ENCODE data around the gene PINLYP.

Gene PINLYP

GRCh38 chr19:43619262-43620060 is 43.9 kb downstream of the PINLYP start, which contains the start of gene ZNF428:
TSS of gene ZNF428 (minus strand) at chr19:43619629. CDS start at chr19:43614304, 5,325 bp downstream.
- ChIA-PET POLR2A (ENCODE audit: low non-redundant PET) (interaction anchor here (0.5 kb wide), 1 partner anchor 91 kb away, joined by 7 read pairs; no protein-coding TSS in a partner anchor), CTCF (no interaction called here)
- H3K27ac ChIP-seq, result peak within 1 kb of the TSS; percentile 93
- TF ChIP-seq, protein P1, sequence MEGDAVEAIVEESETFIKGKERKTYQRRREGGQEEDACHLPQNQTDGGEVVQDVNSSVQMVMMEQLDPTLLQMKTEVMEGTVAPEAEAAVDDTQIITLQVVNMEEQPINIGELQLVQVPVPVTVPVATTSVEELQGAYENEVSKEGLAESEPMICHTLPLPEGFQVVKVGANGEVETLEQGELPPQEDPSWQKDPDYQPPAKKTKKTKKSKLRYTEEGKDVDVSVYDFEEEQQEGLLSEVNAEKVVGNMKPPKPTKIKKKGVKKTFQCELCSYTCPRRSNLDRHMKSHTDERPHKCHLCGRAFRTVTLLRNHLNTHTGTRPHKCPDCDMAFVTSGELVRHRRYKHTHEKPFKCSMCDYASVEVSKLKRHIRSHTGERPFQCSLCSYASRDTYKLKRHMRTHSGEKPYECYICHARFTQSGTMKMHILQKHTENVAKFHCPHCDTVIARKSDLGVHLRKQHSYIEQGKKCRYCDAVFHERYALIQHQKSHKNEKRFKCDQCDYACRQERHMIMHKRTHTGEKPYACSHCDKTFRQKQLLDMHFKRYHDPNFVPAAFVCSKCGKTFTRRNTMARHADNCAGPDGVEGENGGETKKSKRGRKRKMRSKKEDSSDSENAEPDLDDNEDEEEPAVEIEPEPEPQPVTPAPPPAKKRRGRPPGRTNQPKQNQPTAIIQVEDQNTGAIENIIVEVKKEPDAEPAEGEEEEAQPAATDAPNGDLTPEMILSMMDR (conservative IDR thresholded peaks at IDR 0.05; ENCODE audit: low read depth), result no peak
- DNase-seq (ENCODE audit: low spot score), result peak; percentile 73

GRCh38 chr19:43620061-43621001 is 44.7 kb downstream of the PINLYP start:
- TF ChIP-seq, protein P1 (conservative IDR thresholded peaks at IDR 0.05; ENCODE audit: low read depth), result no peak
- ChIA-PET POLR2A (ENCODE audit: low non-redundant PET) (interaction anchor here (0.5 to 0.6 kb wide), 2 partner anchors 13 to 92 kb away, joined by 7 to 8 read pairs; no protein-coding TSS in a partner anchor), CTCF (no interaction called here)
- DNase-seq (ENCODE audit: low spot score), result no peak
- peak overlapping the region; percentile 93 for H3K27ac ChIP-seq

DNA sequence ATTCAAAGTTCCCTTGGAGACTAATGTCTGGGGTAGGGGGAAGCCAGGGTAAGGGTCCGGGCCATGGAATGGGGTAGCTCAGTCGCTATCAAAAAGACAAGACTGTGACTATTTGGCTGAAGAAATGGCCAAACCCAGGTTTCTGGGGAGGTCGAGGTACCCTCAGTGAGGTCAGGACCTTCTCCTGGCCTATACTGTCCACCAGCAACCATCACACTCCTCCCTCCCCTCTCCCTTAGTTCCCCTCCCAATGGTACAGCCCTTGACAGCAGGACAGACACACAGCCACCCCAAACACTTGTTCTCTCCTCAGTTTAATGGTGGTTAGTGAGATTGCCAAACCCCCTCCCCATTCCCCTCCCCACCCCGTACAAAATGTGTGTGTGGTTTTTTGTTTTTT is 46.5 kb downstream of the PINLYP start:
- no peak overlapping the region for H3K27ac ChIP-seq
- CTCF ChIA-PET, result no interaction called here

DNA sequence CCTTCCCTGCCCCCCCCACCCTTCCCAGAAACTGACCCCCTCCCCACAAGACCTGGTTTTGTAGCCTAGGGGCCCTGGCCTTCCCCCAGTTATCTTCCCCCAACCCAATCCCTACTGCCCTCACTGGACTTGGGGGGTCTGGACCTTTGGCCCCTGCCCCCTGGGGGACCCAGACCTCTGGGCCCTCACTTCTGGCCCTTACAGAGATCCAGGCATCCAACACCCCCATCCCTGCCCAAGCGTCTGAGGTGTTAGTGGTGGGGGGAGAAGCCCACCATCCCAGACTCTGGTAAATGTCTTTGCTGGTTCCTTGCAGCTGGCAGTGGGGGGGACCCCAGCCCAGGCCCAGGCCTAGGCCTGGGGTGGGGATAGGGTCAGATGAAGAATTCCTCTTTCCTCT is 47.4 kb downstream of the PINLYP start:
- ChIA-PET POLR2A (ENCODE audit: low non-redundant PET) (no interaction called here), CTCF (no interaction called here)
- TF ChIP-seq, protein P1 (conservative IDR thresholded peaks at IDR 0.05; ENCODE audit: low read depth), result no peak

More for the DNA sequence above, 46.5 kb downstream of the PINLYP start:
- no peak for DNase-seq (ENCODE audit: low spot score)
- TF ChIP-seq, protein P1 (conservative IDR thresholded peaks at IDR 0.05; ENCODE audit: low read depth), result no peak
- POLR2A ChIA-PET (ENCODE audit: low non-redundant PET), result no interaction called here

GRCh38 chr19:43623889-43624670 is 48.5 kb downstream of the PINLYP start:
- H3K27ac ChIP-seq, result no peak overlapping the region
- DNase-seq (ENCODE audit: low spot score), result no peak
- ChIA-PET CTCF (interaction anchor here (0.7 to 1.0 kb wide), 3 partner anchors 11 to 69 kb away, joined by 3 to 5 read pairs (median 3); no protein-coding TSS in a partner anchor), POLR2A (ENCODE audit: low non-redundant PET) (no interaction called here)
- TF ChIP-seq, protein P1 (conservative IDR thresholded peaks at IDR 0.05; ENCODE audit: low read depth), result no peak

More for the DNA sequence above, 47.4 kb downstream of the PINLYP start:
- H3K27ac ChIP-seq, result no peak overlapping the region
- DNase-seq (ENCODE audit: low spot score), result no peak

Measured in RWPE1 (cell line).